Breast epithelium (tissue), 3 donors: ENCODE data around the gene ZIM2.

Experiments used
- POLR2A ChIP-seq: fragments of 450-650 bp; IDR thresholded peaks from one replicate; pipeline ENCODE4 v1.6.1; 2016; ENCODE audit warnings: antibody characterized with exemption, mild to moderate bottlenecking, moderate library complexity
- POLR2AphosphoS5 ChIP-seq, 3 donors: sonication (generic); formaldehyde crosslinking; IDR thresholded peaks; one replicate each; pipeline ENCODE4 v1.6.1; 2017; ENCODE audit warnings: antibody characterized with exemption in 3 of 3
- TF ChIP-seq, protein P1 (sequence below), 3 donors: fragments of 450-650 bp; IDR thresholded peaks; one replicate each; pipeline ENCODE4 v1.5.1; 2016 to 2017; ENCODE audit warnings: antibody characterized with exemption in 3 of 3, mild to moderate bottlenecking in 3 of 3, moderate library complexity in 3 of 3

DNA sequence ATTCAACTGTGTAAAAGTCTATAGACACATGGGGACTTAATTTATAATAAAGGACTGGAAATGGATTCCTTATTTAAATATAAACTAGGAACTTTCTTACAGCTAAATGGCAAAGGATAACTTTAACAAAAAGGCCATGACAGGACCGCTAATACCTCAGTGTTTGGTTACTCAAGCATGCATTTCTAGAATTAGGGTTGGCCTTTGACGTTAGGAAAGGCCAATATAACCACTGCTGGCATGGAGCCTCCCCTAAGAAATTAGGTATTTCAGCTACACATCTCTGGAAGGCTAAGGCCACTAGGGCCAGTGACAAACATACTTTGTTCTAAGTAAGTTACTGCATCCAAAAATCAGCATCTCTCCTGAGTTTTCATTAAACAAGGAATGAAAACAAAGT lies 9.3 kb downstream of the ZIM2 start:
- TF ChIP-seq, protein P1, sequence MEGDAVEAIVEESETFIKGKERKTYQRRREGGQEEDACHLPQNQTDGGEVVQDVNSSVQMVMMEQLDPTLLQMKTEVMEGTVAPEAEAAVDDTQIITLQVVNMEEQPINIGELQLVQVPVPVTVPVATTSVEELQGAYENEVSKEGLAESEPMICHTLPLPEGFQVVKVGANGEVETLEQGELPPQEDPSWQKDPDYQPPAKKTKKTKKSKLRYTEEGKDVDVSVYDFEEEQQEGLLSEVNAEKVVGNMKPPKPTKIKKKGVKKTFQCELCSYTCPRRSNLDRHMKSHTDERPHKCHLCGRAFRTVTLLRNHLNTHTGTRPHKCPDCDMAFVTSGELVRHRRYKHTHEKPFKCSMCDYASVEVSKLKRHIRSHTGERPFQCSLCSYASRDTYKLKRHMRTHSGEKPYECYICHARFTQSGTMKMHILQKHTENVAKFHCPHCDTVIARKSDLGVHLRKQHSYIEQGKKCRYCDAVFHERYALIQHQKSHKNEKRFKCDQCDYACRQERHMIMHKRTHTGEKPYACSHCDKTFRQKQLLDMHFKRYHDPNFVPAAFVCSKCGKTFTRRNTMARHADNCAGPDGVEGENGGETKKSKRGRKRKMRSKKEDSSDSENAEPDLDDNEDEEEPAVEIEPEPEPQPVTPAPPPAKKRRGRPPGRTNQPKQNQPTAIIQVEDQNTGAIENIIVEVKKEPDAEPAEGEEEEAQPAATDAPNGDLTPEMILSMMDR (IDR thresholded peaks at IDR 0.05) = no peak
- no peak for TF ChIP-seq POLR2A
- TF ChIP-seq POLR2AphosphoS5 (IDR thresholded peaks at IDR 0.05) = no peak
